ENCODE results near the gene AKAP13. TPM values are rescaled to one million over a fixed set of nuclear protein-coding genes. Genes with fewer than 3 reads are reported as not detected.

AKAP13 gene
- total RNA-seq, 2 donors from 2014 or later, result 228 to 273 TPM

- ATAC-seq (ENCODE audit: insufficient number of reproducible peaks, low FRiP score, low read depth) (no peak), DNase-seq (ENCODE audit: low spot score) (no peak)
- no peaks in the 10 kb centered on the region for H3K27me3 ChIP-seq (replicated peaks; ENCODE audit: insufficient read depth)
- H3K27ac ChIP-seq, result no peak overlapping the region
- TF ChIP-seq CTCF (IDR thresholded peaks at IDR 0.05), result no peak
- H3K4me3 ChIP-seq, result no peak overlapping the region
- H3K4me1 ChIP-seq (ENCODE audit: control insufficient read depth in 1 of 2, low read depth in 2 of 2), result peaks cover 0 to 27% of the 10 kb centered on the region in 2 donors
- no peaks in the 10 kb centered on the region for H3K9me3 ChIP-seq
- no peaks in the 10 kb centered on the region for H3K36me3 ChIP-seq
Observed at GRCh38 chr15:85550283-85550682, 169.9 kb downstream of the AKAP13 start.

- H3K27me3 ChIP-seq (replicated peaks; ENCODE audit: insufficient read depth), result no peaks in the 10 kb centered on the region
- DNase-seq (ENCODE audit: low spot score) (no peak), ATAC-seq (ENCODE audit: insufficient number of reproducible peaks, low FRiP score, low read depth) (no peak)
- H3K27ac ChIP-seq, result no peak overlapping the region
- H3K4me1 ChIP-seq (ENCODE audit: control insufficient read depth in 1 of 2, low read depth in 2 of 2), result peaks cover 0 to 23% of the 10 kb centered on the region in 2 donors
- no peak for TF ChIP-seq CTCF (IDR thresholded peaks at IDR 0.05)
- H3K36me3 ChIP-seq, result no peaks in the 10 kb centered on the region
- no peak overlapping the region for H3K4me3 ChIP-seq
- H3K9me3 ChIP-seq, result no peaks in the 10 kb centered on the region
Observed at GRCh38 chr15:85551221-85551832, 170.9 kb downstream of the AKAP13 start.

GRCh38 chr15:85554852-85555521, 174.6 kb downstream of the AKAP13 start:
- no peak overlapping the region for H3K4me3 ChIP-seq
- ATAC-seq (ENCODE audit: insufficient number of reproducible peaks, low FRiP score, low read depth), result no peak

GRCh38 chr15:85555875-85556617, 175.6 kb downstream of the AKAP13 start:
- TF ChIP-seq CTCF (IDR thresholded peaks at IDR 0.05), result no peak
- no peaks in the 10 kb centered on the region for H3K27me3 ChIP-seq (replicated peaks; ENCODE audit: insufficient read depth)
- no peak overlapping the region for H3K27ac ChIP-seq
- no peak overlapping the region for H3K4me3 ChIP-seq
- no peaks in the 10 kb centered on the region for H3K36me3 ChIP-seq
- DNase-seq (ENCODE audit: low spot score) (no peak), ATAC-seq (ENCODE audit: insufficient number of reproducible peaks, low FRiP score, low read depth) (no peak)
- no peaks in the 10 kb centered on the region for H3K9me3 ChIP-seq
- peaks cover 0 to 9% of the 10 kb centered on the region in 2 donors for H3K4me1 ChIP-seq (ENCODE audit: control insufficient read depth in 1 of 2, low read depth in 2 of 2)

More at GRCh38 chr15:85554852-85555521, 174.6 kb downstream of the AKAP13 start:
- DNase-seq (ENCODE audit: low spot score), result no peak
- Histone ChIP-seq H3K4me1 (ENCODE audit: control insufficient read depth in 1 of 2, low read depth in 2 of 2) (peaks cover 0 to 9% of the 10 kb centered on the region in 2 donors), H3K27ac (no peak overlapping the region), H3K36me3 (no peaks in the 10 kb centered on the region), H3K27me3 (replicated peaks; ENCODE audit: insufficient read depth) (no peaks in the 10 kb centered on the region), H3K9me3 (no peaks in the 10 kb centered on the region)
- no peak for TF ChIP-seq CTCF (IDR thresholded peaks at IDR 0.05)

GRCh38 chr15:85556618-85556895, 176.2 kb downstream of the AKAP13 start:
- H3K4me3 ChIP-seq, result no peak overlapping the region
- no peaks in the 10 kb centered on the region for H3K36me3 ChIP-seq
- DNase-seq (ENCODE audit: low spot score) (no peak), ATAC-seq (ENCODE audit: insufficient number of reproducible peaks, low FRiP score, low read depth) (no peak)
- H3K27ac ChIP-seq, result no peak overlapping the region
- TF ChIP-seq CTCF (IDR thresholded peaks at IDR 0.05), result no peak
- H3K4me1 ChIP-seq (ENCODE audit: control insufficient read depth in 1 of 2, low read depth in 2 of 2), result peaks cover 0 to 9% of the 10 kb centered on the region in 2 donors
- H3K27me3 ChIP-seq (replicated peaks; ENCODE audit: insufficient read depth), result no peaks in the 10 kb centered on the region
- H3K9me3 ChIP-seq, result no peaks in the 10 kb centered on the region

Measured in thoracic aorta (tissue), 2 donors.